Dendritic cell treated with granulocyte-macrophage colony-stimulating factor and Interleukin-4, amounts not matched to agents 40 ng/mL and 50 ng/mL, for 4 days (primary cell): ENCODE measurements around the gene ADGRA1.
"Not testable (repeated sequence)": the region's sequence is repeated elsewhere in the genome, so short reads cannot be mapped to it uniquely, and the experiment has no call there.

ENCODE experiments used
- H3K27ac Mint-ChIP-seq: one replicate; pipeline ENCODE4 v1.8.0; 2022; ENCODE audit warnings: mild to moderate bottlenecking, mixed read lengths
- H3K27me3 Mint-ChIP-seq: one replicate; pipeline ENCODE4 v1.8.0; 2022; ENCODE audit warnings: mild to moderate bottlenecking, mixed read lengths
- H3K36me3 Mint-ChIP-seq: one replicate; pipeline ENCODE4 v1.8.0; 2022; ENCODE audit warnings: low read depth, mixed read lengths
- H3K4me1 Mint-ChIP-seq: one replicate; pipeline ENCODE4 v1.8.0; 2022; ENCODE audit warnings: low read depth, mixed read lengths
- H3K4me3 Mint-ChIP-seq: one replicate; pipeline ENCODE4 v1.8.0; 2022; ENCODE audit warnings: mild to moderate bottlenecking, moderate library complexity, mixed read lengths
- H3K9me3 Mint-ChIP-seq: one replicate; pipeline ENCODE4 v1.8.0; 2022; ENCODE audit warnings: mixed read lengths
- intact Hi-C: fragments of 100-400 bp; cut with micrococcal nuclease; formaldehyde crosslinking; loops from one replicate; pipeline ENCODE4 v1.15.0; 2022

Gene ADGRA1

GRCh38 chr10:133110609-133111275, 23.0 kb downstream of the ADGRA1 start:
- Mint-ChIP-seq H3K9me3 (peaks cover 40% of the 10 kb centered on the region), H3K27me3 (peaks cover 14% of the 10 kb centered on the region), H3K4me3 (no peak overlapping the region), H3K36me3 (no peaks in the 10 kb centered on the region), H3K4me1 (no peaks in the 10 kb centered on the region), H3K27ac (no peak overlapping the region)
- intact Hi-C loops, result no loop called here

- H3K27ac Mint-ChIP-seq, intact Hi-C loops, H3K36me3 Mint-ChIP-seq, H3K4me1 Mint-ChIP-seq, H3K4me3 Mint-ChIP-seq: not testable (repeated sequence)
- H3K9me3 Mint-ChIP-seq, result peaks cover 38% of the 10 kb centered on the region
- peaks cover 14% of the 10 kb centered on the region for H3K27me3 Mint-ChIP-seq
These were observed 23.9 kb downstream of the ADGRA1 start for GRCh38 chr10:133111640-133112039.

- Mint-ChIP-seq H3K27ac (no peak overlapping the region), H3K4me1 (no peaks in the 10 kb centered on the region), H3K9me3 (peaks cover 26% of the 10 kb centered on the region), H3K36me3 (no peaks in the 10 kb centered on the region), H3K4me3 (no peak overlapping the region), H3K27me3 (peaks cover 14% of the 10 kb centered on the region)
- intact Hi-C loops, result no loop called here
These were observed 25.6 kb downstream of the ADGRA1 start for GRCh38 chr10:133113146-133113830.

GRCh38 chr10:133113847-133114246, 26.1 kb downstream of the ADGRA1 start:
- Mint-ChIP-seq H3K9me3 (peaks cover 26% of the 10 kb centered on the region), H3K27ac (no peak overlapping the region), H3K4me1 (no peaks in the 10 kb centered on the region), H3K27me3 (peaks cover 14% of the 10 kb centered on the region), H3K4me3 (no peak overlapping the region), H3K36me3 (no peaks in the 10 kb centered on the region)
- intact Hi-C loops, result no loop called here

GRCh38 chr10:133114251-133114650, 26.5 kb downstream of the ADGRA1 start:
- Mint-ChIP-seq H3K36me3 (no peaks in the 10 kb centered on the region), H3K9me3 (peaks cover 26% of the 10 kb centered on the region), H3K27me3 (peaks cover 11% of the 10 kb centered on the region), H3K4me1 (no peaks in the 10 kb centered on the region), H3K27ac (no peak overlapping the region), H3K4me3 (no peak overlapping the region)
- intact Hi-C loops, result no loop called here

- Mint-ChIP-seq H3K36me3 (no peaks in the 10 kb centered on the region), H3K27me3 (peaks cover 6% of the 10 kb centered on the region), H3K27ac (no peak overlapping the region), H3K4me3 (no peak overlapping the region), H3K4me1 (no peaks in the 10 kb centered on the region), H3K9me3 (peaks cover 23% of the 10 kb centered on the region)
- intact Hi-C loops, result no loop called here
These were observed 27.2 kb downstream of the ADGRA1 start for GRCh38 chr10:133114726-133115452.

GRCh38 chr10:133115453-133115842, 27.7 kb downstream of the ADGRA1 start:
- intact Hi-C loops, result no loop called here
- H3K27me3 Mint-ChIP-seq, result peaks cover under 1% of the 10 kb centered on the region

GRCh38 chr10:133115976-133116375, 28.3 kb downstream of the ADGRA1 start:
- Mint-ChIP-seq H3K4me3 (no peak overlapping the region), H3K9me3 (peaks cover 23% of the 10 kb centered on the region)

More at GRCh38 chr10:133115453-133115842, 27.7 kb downstream of the ADGRA1 start:
- no peaks in the 10 kb centered on the region for H3K4me1 Mint-ChIP-seq
- H3K9me3 Mint-ChIP-seq, result peaks cover 23% of the 10 kb centered on the region
- no peaks in the 10 kb centered on the region for H3K36me3 Mint-ChIP-seq
- no peak overlapping the region for H3K4me3 Mint-ChIP-seq
- H3K27ac Mint-ChIP-seq, result no peak overlapping the region

GRCh38 chr10:133116455-133116854, 28.7 kb downstream of the ADGRA1 start:
- Mint-ChIP-seq H3K4me1 (no peaks in the 10 kb centered on the region), H3K27me3 (no peaks in the 10 kb centered on the region), H3K9me3 (peaks cover 23% of the 10 kb centered on the region), H3K27ac (no peak overlapping the region), H3K36me3 (no peaks in the 10 kb centered on the region), H3K4me3 (no peak overlapping the region)
- intact Hi-C loops, result no loop called here

More at GRCh38 chr10:133115976-133116375, 28.3 kb downstream of the ADGRA1 start:
- intact Hi-C loops, result no loop called here
- no peaks in the 10 kb centered on the region for H3K4me1 Mint-ChIP-seq
- H3K27me3 Mint-ChIP-seq, result no peaks in the 10 kb centered on the region
- no peak overlapping the region for H3K27ac Mint-ChIP-seq
- no peaks in the 10 kb centered on the region for H3K36me3 Mint-ChIP-seq

GRCh38 chr10:133117036-133117687, 29.4 kb downstream of the ADGRA1 start:
- Mint-ChIP-seq H3K4me3 (no peak overlapping the region), H3K36me3 (no peaks in the 10 kb centered on the region)
- intact Hi-C loops, result no loop called here

GRCh38 chr10:133117688-133118071, 30.0 kb downstream of the ADGRA1 start:
- H3K4me1 Mint-ChIP-seq, result peaks cover 2% of the 10 kb centered on the region
- intact Hi-C loops, result no loop called here
- no peak overlapping the region for H3K27ac Mint-ChIP-seq
- H3K36me3 Mint-ChIP-seq, result no peaks in the 10 kb centered on the region
- peaks cover 17% of the 10 kb centered on the region for H3K9me3 Mint-ChIP-seq
- H3K27me3 Mint-ChIP-seq, result peaks cover 3% of the 10 kb centered on the region
- H3K4me3 Mint-ChIP-seq, result no peak overlapping the region

More at GRCh38 chr10:133117036-133117687, 29.4 kb downstream of the ADGRA1 start:
- peaks cover 22% of the 10 kb centered on the region for H3K9me3 Mint-ChIP-seq
- H3K27ac Mint-ChIP-seq, result no peak overlapping the region
- H3K27me3 Mint-ChIP-seq, result no peaks in the 10 kb centered on the region
- H3K4me1 Mint-ChIP-seq, result no peaks in the 10 kb centered on the region

GRCh38 chr10:133121479-133121878, 33.8 kb downstream of the ADGRA1 start:
- no peak overlapping the region for H3K27ac Mint-ChIP-seq
- H3K27me3 Mint-ChIP-seq, result peaks cover 32% of the 10 kb centered on the region
- no peak overlapping the region for H3K4me3 Mint-ChIP-seq
- H3K36me3 Mint-ChIP-seq, result no peaks in the 10 kb centered on the region
- intact Hi-C loops, result no loop called here
- H3K4me1 Mint-ChIP-seq, result peaks cover 10% of the 10 kb centered on the region
- H3K9me3 Mint-ChIP-seq, result peaks cover 15% of the 10 kb centered on the region

- intact Hi-C loops, result no loop called here
- Mint-ChIP-seq H3K27ac (no peak overlapping the region), H3K36me3 (no peaks in the 10 kb centered on the region), H3K4me1 (peaks cover 10% of the 10 kb centered on the region), H3K4me3 (no peak overlapping the region), H3K9me3 (peaks cover 15% of the 10 kb centered on the region), H3K27me3 (peaks cover 32% of the 10 kb centered on the region)
These were observed 34.6 kb downstream of the ADGRA1 start for GRCh38 chr10:133122171-133122935.
